Esophagus (tissue), 2 donors: ENCODE measurements around the gene PROCA1. TPM values are rescaled to one million over a fixed set of nuclear protein-coding genes. Genes with fewer than 3 reads are reported as not detected.
"Not testable (repeated sequence)": the region's sequence is repeated elsewhere in the genome, so short reads cannot be mapped to it uniquely, and the experiment has no call there.

ENCODE experiments used
- H3K27ac ChIP-seq, 2 donors: one replicate each; pipeline ENCODE4 v1.5.1; 2013; ENCODE audit warnings: low read depth in 2 of 2, mild to moderate bottlenecking in 2 of 2, inconsistent platforms in 1 of 2, low read length in 1 of 2, moderate library complexity in 1 of 2
- H3K27me3 ChIP-seq, 2 donors: one replicate each; pipeline ENCODE4 v1.6.1; 2013; ENCODE audit warnings: low read length in 2 of 2, control low read depth in 1 of 2, mild to moderate bottlenecking in 1 of 2; ENCODE audit not compliant: insufficient read depth in 2 of 2, control insufficient read depth in 1 of 2
- H3K36me3 ChIP-seq, 2 donors: one replicate each; pipeline ENCODE4 v1.6.1; 2013; ENCODE audit warnings: low read length in 1 of 2; ENCODE audit not compliant: control insufficient read depth in 2 of 2, insufficient read depth in 2 of 2
- H3K4me1 ChIP-seq, 2 donors: one replicate each; pipeline ENCODE4 v1.6.1; 2013; ENCODE audit warnings: low read length in 1 of 2; ENCODE audit not compliant: control insufficient read depth in 2 of 2, insufficient read depth in 2 of 2
- H3K4me3 ChIP-seq, 2 donors: one replicate each; pipeline ENCODE4 v1.5.1; 2013; ENCODE audit warnings: low read length in 2 of 2, mild to moderate bottlenecking in 2 of 2, low read depth in 1 of 2, moderate library complexity in 1 of 2
- H3K9me3 ChIP-seq, 2 donors: one replicate each; pipeline ENCODE4 v1.6.1; 2013; ENCODE audit warnings: mild to moderate bottlenecking in 2 of 2, low read depth in 1 of 2, low read length in 1 of 2, moderate library complexity in 1 of 2; ENCODE audit not compliant: control insufficient read depth in 2 of 2, insufficient read depth in 1 of 2
- WGBS, 2 donors: extraction: QIAGEN DNeasy Blood & Tissue Kit; methylation state at CpG; one replicate each; pipeline ENCODE4 v1.1.7; 2013; 5-methylcytosine and 5-hydroxymethylcytosine counted together
- polyA plus RNA-seq, 2 donors: library from polyadenylated mRNA; stranded (reverse); fragments of 200-250 nt; gene quantifications; one replicate each; pipeline ENCODE4 v1.2.3, GENCODE V29; 2013
- donor health status: healthy with polysubstance abuse.
- donor health status: Bipolar disorder and iron deficiency.

The PROCA1 gene
- polyA plus RNA-seq, 2 donors = 0.59 to 2.0 TPM

- Histone ChIP-seq H3K4me3 (peak within 1 kb of the TSS; percentile 88 to 99), H3K9me3 (no peaks in the 10 kb centered on the region), H3K4me1 (no peaks in the 10 kb centered on the region), H3K27ac (peak within 1 kb of the TSS; percentile 97 to 99), H3K27me3 (no peaks in the 10 kb centered on the region), H3K36me3 (peaks cover 3 to 8% of the 10 kb centered on the region in 2 donors)
- WGBS, 2 donors = 0% methylated on average over 66 of the region's 66 CpGs
Observed at GRCh38 chr17:28661635-28662526, 49.8 kb downstream of the PROCA1 start, which contains the start of the genes SDF2 and SUPT6H. Gene SDF2, minus strand, starts transcription at chr17:28661906. Its CDS starts 30 bp downstream, at chr17:28661876. Gene SUPT6H, plus strand, starts transcription at chr17:28662205. Its CDS starts 11,197 bp downstream, at chr17:28673402.

GRCh38 chr17:28659497-28659881, 52.2 kb downstream of the PROCA1 start:
- not testable (repeated sequence) for H3K36me3 ChIP-seq, H3K4me1 ChIP-seq, H3K4me3 ChIP-seq, H3K27me3 ChIP-seq, H3K27ac ChIP-seq, H3K9me3 ChIP-seq
- WGBS, 2 donors = 97 to 99% methylated on average over 23 of the region's 23 CpGs

GRCh38 chr17:28658766-28659496, 52.8 kb downstream of the PROCA1 start:
- not testable (repeated sequence) for H3K4me1 ChIP-seq, H3K27ac ChIP-seq, H3K27me3 ChIP-seq, H3K4me3 ChIP-seq, H3K9me3 ChIP-seq, H3K36me3 ChIP-seq
- WGBS, 2 donors = 96 to 98% methylated on average over 46 of the region's 46 CpGs

- H3K4me3 ChIP-seq, H3K9me3 ChIP-seq, H3K36me3 ChIP-seq, H3K27ac ChIP-seq, H3K27me3 ChIP-seq, H3K4me1 ChIP-seq: not testable (repeated sequence)
- WGBS, 2 donors = 90 to 91% methylated on average over 5 of the region's 8 CpGs
Observed at GRCh38 chr17:28658342-28658741, 53.3 kb downstream of the PROCA1 start.

- 79 to 91% methylated on average over 5 of the region's 5 CpGs for WGBS, 2 donors
- H3K4me3 ChIP-seq = no peak overlapping the region
- H3K4me1 ChIP-seq = no peaks in the 10 kb centered on the region
- no peaks in the 10 kb centered on the region for H3K9me3 ChIP-seq
- H3K27me3 ChIP-seq = no peaks in the 10 kb centered on the region
- H3K27ac ChIP-seq = no peak overlapping the region
- peaks cover 6 to 9% of the 10 kb centered on the region in 2 donors for H3K36me3 ChIP-seq
Observed at GRCh38 chr17:28657756-28658155, 53.9 kb downstream of the PROCA1 start.

- 96% methylated on average over 5 of the region's 5 CpGs for WGBS, 2 donors
- Histone ChIP-seq H3K27me3 (no peaks in the 10 kb centered on the region), H3K4me1 (no peaks in the 10 kb centered on the region), H3K4me3 (no peak overlapping the region), H3K27ac (no peak overlapping the region), H3K36me3 (peaks cover 6 to 11% of the 10 kb centered on the region in 2 donors), H3K9me3 (no peaks in the 10 kb centered on the region)
Observed at GRCh38 chr17:28655160-28655559, 56.5 kb downstream of the PROCA1 start.

Other genes with a start within 250 kb of the PROCA1 start
- under 1 TPM in 1 of 2 donors, not detected in 1; 0.02 TPM for gene SLC13A2, start 238.2 kb downstream of the PROCA1 start, polyA plus RNA-seq
- gene FOXN1, start 205.5 kb downstream of the PROCA1 start, polyA plus RNA-seq = 10 to 100 TPM in 1 of 2 donors, 1 to 10 TPM in 1; 8.8 to 10.6 TPM
- 10 to 100 TPM; 15.3 to 20.1 TPM for gene UNC119, start 159.3 kb downstream of the PROCA1 start, polyA plus RNA-seq
- 10 to 100 TPM in 1 of 2 donors, 1 to 10 TPM in 1; 9.8 to 30.7 TPM for gene PIGS, start 140.4 kb downstream of the PROCA1 start, polyA plus RNA-seq
- gene ALDOC, start 135.0 kb downstream of the PROCA1 start, polyA plus RNA-seq = 10 to 100 TPM; 21.3 to 24.0 TPM
- gene SPAG5, start 112.9 kb downstream of the PROCA1 start, polyA plus RNA-seq = 10 to 100 TPM; 11.6 to 19.7 TPM
- gene RSKR, start 97.7 kb downstream of the PROCA1 start, polyA plus RNA-seq = 1 to 10 TPM; 2.0 to 6.7 TPM
- 10 to 100 TPM; 19.2 to 23.5 TPM for gene BLTP2, start 66.7 kb downstream of the PROCA1 start, polyA plus RNA-seq
- 10 to 100 TPM; 20.7 to 40.6 TPM for gene SDF2, start 50.0 kb downstream of the PROCA1 start, polyA plus RNA-seq
- gene SUPT6H, start 49.7 kb downstream of the PROCA1 start, polyA plus RNA-seq = 10 to 100 TPM; 21.4 to 29.2 TPM
- gene RAB34, start 6.0 kb upstream of the PROCA1 start, polyA plus RNA-seq = 10 to 100 TPM; 31.5 to 42.2 TPM
- gene RPL23A, start 8.1 kb upstream of the PROCA1 start, polyA plus RNA-seq = 1,000 to 10,000 TPM in 1 of 2 donors, 100 to 1,000 TPM in 1; 745 to 1,436 TPM
- gene TLCD1, start 14.3 kb upstream of the PROCA1 start, polyA plus RNA-seq = 10 to 100 TPM; 12.5 to 16.9 TPM
- 1 to 10 TPM; 2.6 to 5.3 TPM for gene NEK8, start 16.9 kb upstream of the PROCA1 start, polyA plus RNA-seq
- 10 to 100 TPM; 30.0 to 34.6 TPM for gene TRAF4, start 32.1 kb upstream of the PROCA1 start, polyA plus RNA-seq
- gene FAM222B, start 130.9 kb upstream of the PROCA1 start, polyA plus RNA-seq = 1 to 10 TPM; 5.6 to 7.3 TPM
- 10 to 100 TPM; 24.0 to 32.4 TPM for gene ERAL1, start 143.1 kb upstream of the PROCA1 start, polyA plus RNA-seq
- 10 to 100 TPM; 33.0 to 52.3 TPM for gene FLOT2, start 185.8 kb upstream of the PROCA1 start, polyA plus RNA-seq
- gene DHRS13, start 191.2 kb upstream of the PROCA1 start, polyA plus RNA-seq = 10 to 100 TPM in 1 of 2 donors, 1 to 10 TPM in 1; 9.4 to 15.6 TPM
- 1 to 10 TPM; 8.6 to 9.1 TPM for gene PHF12, start 239.6 kb upstream of the PROCA1 start, polyA plus RNA-seq